Activated CD4-positive, alpha-beta T cell treated with anti-CD3 and anti-CD28 coated beads, Interleukin-2, amount 10 ng/mL, durations not matched to agents 7 days and 5 days (primary cell): ENCODE data around the gene GPA33. TPM values are rescaled to one million over a fixed set of nuclear protein-coding genes. Genes with fewer than 3 reads are reported as not detected.

Experiments used
- CTCF ChIA-PET: fragments of 350-600 bp; sonication (Branson Sonifier 250); formaldehyde crosslinking; loops from one replicate; lab custom pipeline; 2021; ENCODE audit warnings: antibody characterized with exemption; lab: Charles Lee
- POLR2A ChIA-PET: fragments of 350-600 bp; sonication (Branson Sonifier 250); formaldehyde crosslinking; loops from one replicate; lab custom pipeline; 2021; ENCODE audit warnings: antibody characterized with exemption; lab: Charles Lee
- DNase-seq: peaks from one replicate; pipeline ENCODE4 v3.0.0-alpha.2; 2020
- H3K27ac Mint-ChIP-seq: one replicate; pipeline ENCODE4 v1.8.0; 2021; ENCODE audit warnings: mild to moderate bottlenecking, moderate library complexity, mixed read lengths
- H3K27me3 Mint-ChIP-seq: one replicate; pipeline ENCODE4 v1.8.0; 2021; ENCODE audit warnings: mixed read lengths
- H3K36me3 Mint-ChIP-seq: one replicate; pipeline ENCODE4 v1.8.0; 2021; ENCODE audit warnings: low read depth, mixed read lengths
- H3K4me1 Mint-ChIP-seq: one replicate; pipeline ENCODE4 v1.8.0; 2021; ENCODE audit warnings: mixed read lengths
- H3K4me3 Mint-ChIP-seq: one replicate; pipeline ENCODE4 v1.8.0; 2021; ENCODE audit warnings: mild to moderate bottlenecking, moderate library complexity, mixed read lengths
- H3K9me3 Mint-ChIP-seq: one replicate; pipeline ENCODE4 v1.8.0; 2021; ENCODE audit warnings: mixed read lengths
- total RNA-seq, 2 experiments: library from RNA; stranded (reverse); gene quantifications; one replicate each; pipeline ENCODE4 v1.2.3, GENCODE V29; 2021

The GPA33 gene
- total RNA-seq, 2 experiments from 2014 or later: 2.2 to 2.3 TPM

GRCh38 chr1:167077868-167078210 lies 12.3 kb downstream of the GPA33 start:
- no peak overlapping the region for H3K27ac Mint-ChIP-seq
- peaks cover 20% of the 10 kb centered on the region for H3K4me1 Mint-ChIP-seq

GRCh38 chr1:167077128-167077867 lies 12.9 kb downstream of the GPA33 start:
- Mint-ChIP-seq H3K4me1 (peaks cover 20% of the 10 kb centered on the region), H3K9me3 (no peaks in the 10 kb centered on the region), H3K27ac (no peak overlapping the region), H3K36me3 (no peaks in the 10 kb centered on the region), H3K27me3 (peaks cover 20% of the 10 kb centered on the region), H3K4me3 (no peak overlapping the region)
- CTCF ChIA-PET: interaction anchor here (0.6 kb wide), 2 partner anchors 107 to 296 kb away, joined by 3 read pairs; no protein-coding TSS in a partner anchor
- POLR2A ChIA-PET: no interaction called here
- no peak for DNase-seq

More at GRCh38 chr1:167077868-167078210, 12.3 kb downstream of the GPA33 start:
- POLR2A ChIA-PET: no interaction called here
- H3K27me3 Mint-ChIP-seq: peaks cover 20% of the 10 kb centered on the region
- no peaks in the 10 kb centered on the region for H3K9me3 Mint-ChIP-seq
- CTCF ChIA-PET: no interaction called here
- no peak for DNase-seq
- no peaks in the 10 kb centered on the region for H3K36me3 Mint-ChIP-seq
- no peak overlapping the region for H3K4me3 Mint-ChIP-seq

GRCh38 chr1:167076136-167076710 lies 14.0 kb downstream of the GPA33 start:
- Mint-ChIP-seq H3K27me3 (peaks cover 13% of the 10 kb centered on the region), H3K4me1 (peaks cover 20% of the 10 kb centered on the region), H3K27ac (peak overlapping the region; percentile 56), H3K36me3 (no peaks in the 10 kb centered on the region), H3K9me3 (no peaks in the 10 kb centered on the region), H3K4me3 (no peak overlapping the region)
- ChIA-PET POLR2A (no interaction called here), CTCF (interaction anchor here (0.6 kb wide), 1 partner anchor 106 kb away, joined by 3 read pairs; no protein-coding TSS in a partner anchor)
- DNase-seq: no peak

GRCh38 chr1:167071286-167071685 lies 18.9 kb downstream of the GPA33 start:
- Mint-ChIP-seq H3K9me3 (no peaks in the 10 kb centered on the region), H3K27me3 (peaks cover 1% of the 10 kb centered on the region), H3K4me1 (peaks cover 18% of the 10 kb centered on the region), H3K27ac (no peak overlapping the region), H3K36me3 (no peaks in the 10 kb centered on the region), H3K4me3 (no peak overlapping the region)
- CTCF ChIA-PET: no interaction called here
- POLR2A ChIA-PET: no interaction called here
- no peak for DNase-seq

GRCh38 chr1:167068761-167069160 lies 21.4 kb downstream of the GPA33 start:
- no peak for DNase-seq
- Mint-ChIP-seq H3K9me3 (no peaks in the 10 kb centered on the region), H3K4me1 (peaks cover 3% of the 10 kb centered on the region), H3K27me3 (no peaks in the 10 kb centered on the region), H3K27ac (no peak overlapping the region), H3K4me3 (no peak overlapping the region), H3K36me3 (no peaks in the 10 kb centered on the region)
- ChIA-PET POLR2A (no interaction called here), CTCF (interaction anchor here (1.2 to 1.5 kb wide), 3 partner anchors 10 to 151 kb away, joined by 3 to 5 read pairs (median 4); no protein-coding TSS in a partner anchor)

GRCh38 chr1:167067904-167068303 lies 22.3 kb downstream of the GPA33 start:
- Mint-ChIP-seq H3K36me3 (no peaks in the 10 kb centered on the region), H3K4me1 (peaks cover 3% of the 10 kb centered on the region), H3K9me3 (no peaks in the 10 kb centered on the region), H3K27ac (no peak overlapping the region), H3K4me3 (no peak overlapping the region), H3K27me3 (no peaks in the 10 kb centered on the region)
- CTCF ChIA-PET: interaction anchor here (1.3 kb wide), 1 partner anchor 152 kb away, joined by 4 read pairs; no protein-coding TSS in a partner anchor
- POLR2A ChIA-PET: no interaction called here
- DNase-seq: no peak

GRCh38 chr1:167066333-167067122 lies 23.6 kb downstream of the GPA33 start:
- H3K36me3 Mint-ChIP-seq: no peaks in the 10 kb centered on the region
- POLR2A ChIA-PET: no interaction called here
- H3K4me3 Mint-ChIP-seq: no peak overlapping the region

GRCh38 chr1:167065471-167065870 lies 24.7 kb downstream of the GPA33 start:
- H3K4me1 Mint-ChIP-seq: peaks cover 3% of the 10 kb centered on the region
- POLR2A ChIA-PET: no interaction called here
- H3K36me3 Mint-ChIP-seq: no peaks in the 10 kb centered on the region
- no peaks in the 10 kb centered on the region for H3K27me3 Mint-ChIP-seq
- H3K4me3 Mint-ChIP-seq: no peak overlapping the region
- CTCF ChIA-PET: interaction anchor here (0.7 to 2.2 kb wide), 4 partner anchors 155 to 160 kb away, joined by 3 to 13 read pairs (median 4); no protein-coding TSS in a partner anchor
- H3K27ac Mint-ChIP-seq: no peak overlapping the region
- DNase-seq: no peak
- H3K9me3 Mint-ChIP-seq: no peaks in the 10 kb centered on the region

More at GRCh38 chr1:167066333-167067122, 23.6 kb downstream of the GPA33 start:
- no peaks in the 10 kb centered on the region for H3K9me3 Mint-ChIP-seq
- CTCF ChIA-PET: interaction anchor here (1.0 to 2.2 kb wide), 6 partner anchors 9 to 160 kb away, joined by 3 to 13 read pairs (median 4); partner anchors contain the start of gene POU2F1
- no peak overlapping the region for H3K27ac Mint-ChIP-seq
- H3K4me1 Mint-ChIP-seq: peaks cover 3% of the 10 kb centered on the region
- DNase-seq: peak; percentile 78
- no peaks in the 10 kb centered on the region for H3K27me3 Mint-ChIP-seq

GRCh38 chr1:167064621-167065020 lies 25.6 kb downstream of the GPA33 start:
- H3K4me3 Mint-ChIP-seq: no peak overlapping the region
- H3K4me1 Mint-ChIP-seq: peaks cover 4% of the 10 kb centered on the region
- POLR2A ChIA-PET: no interaction called here
- no peak for DNase-seq
- CTCF ChIA-PET: interaction anchor here (0.5 to 16.1 kb wide), 4 partner anchors 152 to 164 kb away, joined by 3 to 278 read pairs (median 4); no protein-coding TSS in a partner anchor
- H3K9me3 Mint-ChIP-seq: no peaks in the 10 kb centered on the region
- H3K36me3 Mint-ChIP-seq: no peaks in the 10 kb centered on the region
- no peak overlapping the region for H3K27ac Mint-ChIP-seq
- no peaks in the 10 kb centered on the region for H3K27me3 Mint-ChIP-seq

GRCh38 chr1:167061073-167061464 lies 29.1 kb downstream of the GPA33 start:
- no peaks in the 10 kb centered on the region for H3K27me3 Mint-ChIP-seq
- ChIA-PET CTCF (interaction anchor here (0.5 to 16.1 kb wide), 7 partner anchors 11 to 177 kb away, joined by 3 to 278 read pairs (median 6); no protein-coding TSS in a partner anchor), POLR2A (no interaction called here)
- no peak for DNase-seq
- H3K9me3 Mint-ChIP-seq: no peaks in the 10 kb centered on the region
- H3K4me3 Mint-ChIP-seq: no peak overlapping the region
- no peaks in the 10 kb centered on the region for H3K36me3 Mint-ChIP-seq
- peaks cover 12% of the 10 kb centered on the region for H3K4me1 Mint-ChIP-seq
- no peak overlapping the region for H3K27ac Mint-ChIP-seq

- DNase-seq: no peak
- ChIA-PET CTCF (interaction anchor here (0.5 to 16.1 kb wide), 24 partner anchors 10 to 570 kb away, joined by 3 to 278 read pairs (median 4); partner anchors contain the start of gene TADA1), POLR2A (no interaction called here)
- H3K4me3 Mint-ChIP-seq: no peak overlapping the region
- H3K27ac Mint-ChIP-seq: no peak overlapping the region
- H3K36me3 Mint-ChIP-seq: no peaks in the 10 kb centered on the region
- H3K4me1 Mint-ChIP-seq: peaks cover 15% of the 10 kb centered on the region
- no peaks in the 10 kb centered on the region for H3K27me3 Mint-ChIP-seq
- no peaks in the 10 kb centered on the region for H3K9me3 Mint-ChIP-seq
Measured at GRCh38 chr1:167060141-167061072, 29.8 kb downstream of the GPA33 start.

GRCh38 chr1:167059809-167060107 lies 30.4 kb downstream of the GPA33 start:
- no peak for DNase-seq
- POLR2A ChIA-PET: no interaction called here
- Mint-ChIP-seq H3K27ac (no peak overlapping the region), H3K36me3 (no peaks in the 10 kb centered on the region), H3K9me3 (no peaks in the 10 kb centered on the region), H3K4me1 (peaks cover 20% of the 10 kb centered on the region), H3K27me3 (no peaks in the 10 kb centered on the region), H3K4me3 (no peak overlapping the region)
- CTCF ChIA-PET: interaction anchor here (0.6 to 16.1 kb wide), 31 partner anchors 9 to 570 kb away, joined by 3 to 278 read pairs (median 5); partner anchors contain the start of genes GPA33 and TADA1
